Measurements from ENCODE around the gene LRP8. TPM values are rescaled to one million over a fixed set of nuclear protein-coding genes. Genes with fewer than 3 reads are reported as not detected.

Gene LRP8
- total RNA-seq, 4 donors from 2014 or later, result 0.36 to 4.2 (median 1.4) TPM

DNA sequence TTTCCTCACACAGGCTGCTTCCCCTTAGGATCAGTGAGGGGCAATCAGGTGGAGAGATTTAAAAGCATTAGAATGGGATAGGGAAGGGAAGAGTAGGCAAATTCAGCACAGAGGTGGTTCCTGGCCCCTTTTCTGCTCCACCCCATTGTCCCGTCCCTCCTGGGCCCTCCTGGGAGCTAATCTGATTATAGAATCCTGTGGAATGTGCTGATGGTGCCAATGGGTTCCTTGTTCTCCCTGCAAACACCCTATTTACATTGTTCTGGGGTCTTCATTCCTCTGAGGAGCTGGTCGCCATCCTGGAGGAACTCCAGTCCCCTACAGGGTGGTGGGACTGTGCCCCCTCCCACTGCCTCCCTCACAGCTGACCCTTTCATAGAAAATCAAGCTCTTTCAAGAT, 34.4 kb upstream of the LRP8 start:
- H3K9me3 ChIP-seq, result no peaks in the 10 kb centered on the region
- no peak overlapping the region for H3K27ac ChIP-seq
- no peaks in the 10 kb centered on the region for H3K36me3 ChIP-seq
- no peak overlapping the region for H3K4me3 ChIP-seq
- TF ChIP-seq POLR2A (IDR thresholded peaks at IDR 0.05), result no peak
- TF ChIP-seq, protein P1, sequence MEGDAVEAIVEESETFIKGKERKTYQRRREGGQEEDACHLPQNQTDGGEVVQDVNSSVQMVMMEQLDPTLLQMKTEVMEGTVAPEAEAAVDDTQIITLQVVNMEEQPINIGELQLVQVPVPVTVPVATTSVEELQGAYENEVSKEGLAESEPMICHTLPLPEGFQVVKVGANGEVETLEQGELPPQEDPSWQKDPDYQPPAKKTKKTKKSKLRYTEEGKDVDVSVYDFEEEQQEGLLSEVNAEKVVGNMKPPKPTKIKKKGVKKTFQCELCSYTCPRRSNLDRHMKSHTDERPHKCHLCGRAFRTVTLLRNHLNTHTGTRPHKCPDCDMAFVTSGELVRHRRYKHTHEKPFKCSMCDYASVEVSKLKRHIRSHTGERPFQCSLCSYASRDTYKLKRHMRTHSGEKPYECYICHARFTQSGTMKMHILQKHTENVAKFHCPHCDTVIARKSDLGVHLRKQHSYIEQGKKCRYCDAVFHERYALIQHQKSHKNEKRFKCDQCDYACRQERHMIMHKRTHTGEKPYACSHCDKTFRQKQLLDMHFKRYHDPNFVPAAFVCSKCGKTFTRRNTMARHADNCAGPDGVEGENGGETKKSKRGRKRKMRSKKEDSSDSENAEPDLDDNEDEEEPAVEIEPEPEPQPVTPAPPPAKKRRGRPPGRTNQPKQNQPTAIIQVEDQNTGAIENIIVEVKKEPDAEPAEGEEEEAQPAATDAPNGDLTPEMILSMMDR (IDR thresholded peaks at IDR 0.05 in 4 of 5, conservative IDR thresholded peaks at IDR 0.05 in 1 of 5), result no peak
- ATAC-seq (no peak), DNase-seq (no peak)
- no peaks in the 10 kb centered on the region for H3K27me3 ChIP-seq
- intact Hi-C loops (cut with DNase I; ENCODE audit: low total_unique reads) (no loop called here), in situ Hi-C loops (cut with MboI; ENCODE audit: low sequenced_read_pairs in 4 of 4) (no loop called here)
- H3K4me1 ChIP-seq, result no peaks in the 10 kb centered on the region

DNA sequence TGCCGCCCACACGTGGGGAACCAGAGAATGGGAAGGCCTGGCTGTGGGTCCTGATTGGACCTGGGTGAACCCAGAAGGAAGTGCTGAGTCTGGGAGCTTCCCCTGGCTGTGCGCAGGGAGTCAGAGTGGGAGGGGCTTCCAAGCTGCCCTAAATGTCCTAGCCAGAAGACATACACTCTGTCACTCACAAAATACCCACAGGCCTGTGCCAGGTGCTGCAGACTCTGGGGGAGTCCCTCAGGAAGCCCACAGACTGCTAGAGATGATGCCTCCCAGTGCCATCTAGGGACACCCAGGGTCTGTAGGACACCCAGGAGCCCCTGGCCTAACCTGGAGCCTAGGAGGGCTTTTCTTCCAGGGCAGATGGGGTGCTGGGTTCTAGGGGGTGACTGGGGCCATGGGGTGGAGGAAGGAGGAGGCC, 33.7 kb upstream of the LRP8 start:
- no peaks in the 10 kb centered on the region for H3K4me1 ChIP-seq
- no peak for TF ChIP-seq POLR2A (IDR thresholded peaks at IDR 0.05)
- TF ChIP-seq, protein P1 (IDR thresholded peaks at IDR 0.05 in 4 of 5, conservative IDR thresholded peaks at IDR 0.05 in 1 of 5), result no peak
- in situ Hi-C loops (cut with MboI; ENCODE audit: low sequenced_read_pairs in 4 of 4), result no loop called here
- no peak for ATAC-seq
- no peak overlapping the region for H3K4me3 ChIP-seq
- intact Hi-C loops (cut with DNase I; ENCODE audit: low total_unique reads), result no loop called here
- DNase-seq, result no peak
- no peak overlapping the region for H3K27ac ChIP-seq
- H3K36me3 ChIP-seq, result no peaks in the 10 kb centered on the region
- no peaks in the 10 kb centered on the region for H3K9me3 ChIP-seq
- H3K27me3 ChIP-seq, result no peaks in the 10 kb centered on the region

DNA sequence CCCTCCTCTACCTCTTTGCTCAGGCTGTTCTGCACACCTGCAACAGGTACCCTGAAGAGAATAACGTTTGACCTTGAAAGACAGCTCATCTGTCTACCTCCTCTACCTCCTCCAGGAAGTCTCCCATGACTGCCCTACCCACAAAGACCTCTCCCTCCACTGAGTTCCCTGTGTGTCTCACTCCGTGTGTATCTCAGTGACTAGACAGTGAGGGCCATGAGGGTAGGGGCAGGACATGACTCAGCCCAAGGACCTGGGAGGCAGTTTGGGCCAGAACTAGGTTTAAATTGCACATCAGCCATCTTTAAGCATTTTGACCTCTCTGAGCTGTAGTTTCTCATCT, 32.0 kb upstream of the LRP8 start:
- Histone ChIP-seq H3K9me3 (no peaks in the 10 kb centered on the region), H3K27me3 (no peaks in the 10 kb centered on the region), H3K4me3 (no peak overlapping the region), H3K4me1 (no peaks in the 10 kb centered on the region), H3K36me3 (no peaks in the 10 kb centered on the region), H3K27ac (no peak overlapping the region)
- TF ChIP-seq, protein P1 (IDR thresholded peaks at IDR 0.05 in 4 of 5, conservative IDR thresholded peaks at IDR 0.05 in 1 of 5), result no peak
- TF ChIP-seq POLR2A (IDR thresholded peaks at IDR 0.05), result no peak
- ATAC-seq, result no peak
- intact Hi-C loops (cut with DNase I; ENCODE audit: low total_unique reads) (no loop called here), in situ Hi-C loops (cut with MboI; ENCODE audit: low sequenced_read_pairs in 4 of 4) (no loop called here)
- DNase-seq, result no peak

DNA sequence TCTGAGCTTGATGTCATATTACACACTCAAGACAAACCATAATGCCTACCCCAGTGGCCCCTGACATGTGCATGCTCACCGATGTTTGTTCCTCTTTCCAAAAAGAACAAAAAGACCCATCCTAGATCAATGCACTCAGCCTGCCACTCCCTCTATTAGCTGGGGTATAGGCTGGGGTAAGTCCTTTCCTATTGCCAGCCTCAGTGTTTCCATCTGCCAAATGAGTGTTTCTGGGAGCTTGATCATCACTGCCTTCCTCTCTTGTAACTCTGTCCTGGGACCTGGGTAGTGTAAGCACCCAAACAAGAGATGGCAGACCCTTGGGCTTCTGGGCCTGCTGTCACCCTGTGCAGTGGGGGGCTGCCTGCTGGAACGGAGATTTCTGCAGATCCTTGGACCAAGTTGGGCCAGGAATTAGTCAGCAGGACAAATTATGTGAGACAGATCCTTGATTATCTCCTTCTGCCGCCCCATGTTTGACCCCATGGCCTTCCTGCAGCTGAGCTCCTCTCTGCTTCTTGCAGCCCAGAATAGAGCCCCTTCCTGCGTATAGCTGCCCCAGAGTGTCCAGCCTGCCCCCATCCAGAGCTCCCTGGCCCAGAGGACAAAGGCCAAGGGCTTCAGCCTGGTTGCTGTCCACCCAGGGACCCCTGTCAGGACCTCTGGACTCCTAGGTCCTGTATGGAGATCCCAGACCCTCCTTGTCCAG, 31.5 kb upstream of the LRP8 start:
- DNase-seq (no peak), ATAC-seq (no peak)
- Histone ChIP-seq H3K27ac (no peak overlapping the region), H3K4me1 (no peaks in the 10 kb centered on the region), H3K9me3 (no peaks in the 10 kb centered on the region), H3K27me3 (no peaks in the 10 kb centered on the region), H3K36me3 (no peaks in the 10 kb centered on the region), H3K4me3 (no peak overlapping the region)
- intact Hi-C loops (cut with DNase I; ENCODE audit: low total_unique reads), result no loop called here
- TF ChIP-seq POLR2A (IDR thresholded peaks at IDR 0.05), result no peak
- TF ChIP-seq, protein P1 (IDR thresholded peaks at IDR 0.05 in 4 of 5, conservative IDR thresholded peaks at IDR 0.05 in 1 of 5), result no peak
- in situ Hi-C loops (cut with MboI; ENCODE audit: low sequenced_read_pairs in 4 of 4), result no loop called here

DNA sequence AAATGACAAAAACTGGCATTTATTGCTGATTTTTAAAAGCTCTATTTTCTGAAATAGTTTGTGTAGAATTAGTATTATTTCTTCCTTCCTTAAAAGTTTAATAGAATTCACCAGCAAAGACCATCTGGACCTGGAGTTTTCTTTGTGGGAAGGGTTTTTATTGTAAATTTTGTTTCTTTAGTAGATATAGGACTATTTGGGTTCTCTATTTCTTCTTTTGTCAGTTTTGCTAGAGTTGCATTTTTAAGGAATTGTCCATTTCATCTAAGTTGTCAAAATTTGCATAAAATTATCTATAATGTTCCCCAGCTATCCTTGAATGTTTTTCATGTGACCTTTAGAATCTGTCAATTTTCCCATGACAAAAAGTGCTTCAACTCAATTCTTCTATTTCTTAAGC, 28.8 kb upstream of the LRP8 start:
- no peaks in the 10 kb centered on the region for H3K36me3 ChIP-seq
- TF ChIP-seq POLR2A (IDR thresholded peaks at IDR 0.05), result no peak
- TF ChIP-seq, protein P1 (IDR thresholded peaks at IDR 0.05 in 4 of 5, conservative IDR thresholded peaks at IDR 0.05 in 1 of 5), result no peak
- DNase-seq (no peak), ATAC-seq (no peak)
- in situ Hi-C loops (cut with MboI; ENCODE audit: low sequenced_read_pairs in 4 of 4) (no loop called here), intact Hi-C loops (cut with DNase I; ENCODE audit: low total_unique reads) (no loop called here)
- H3K27ac ChIP-seq, result no peak overlapping the region
- no peak overlapping the region for H3K4me3 ChIP-seq
- no peaks in the 10 kb centered on the region for H3K27me3 ChIP-seq
- H3K4me1 ChIP-seq, result no peaks in the 10 kb centered on the region
- no peaks in the 10 kb centered on the region for H3K9me3 ChIP-seq
